ENCODE results near the gene HECA.

The HECA gene

DNA sequence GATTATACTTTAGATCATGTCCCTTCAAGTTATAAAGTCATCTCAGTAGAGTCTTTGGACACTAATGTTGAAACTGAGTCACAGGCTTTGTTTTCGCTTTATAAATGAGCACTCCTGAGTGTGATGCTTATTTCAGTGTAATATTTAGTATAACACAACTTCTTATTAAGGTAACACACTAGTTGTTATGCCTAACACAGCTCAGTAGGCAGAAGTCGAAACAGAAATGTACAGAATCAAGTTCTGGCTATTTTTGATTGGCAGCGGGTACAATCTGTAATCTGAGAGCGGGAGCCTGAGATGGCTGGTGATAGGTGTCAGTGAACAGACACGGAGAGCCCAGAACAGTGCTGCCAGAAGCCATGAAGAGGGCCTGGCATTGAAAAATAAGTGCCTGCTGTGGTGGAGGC, 11.4 kb downstream of the HECA start:
- H3K27me3 ChIP-seq (ENCODE audit: control insufficient read depth in 2 of 2, insufficient read depth in 2 of 2, low read length in 2 of 2): no peaks in the 10 kb centered on the region
- H3K9ac ChIP-seq (ENCODE audit: low read depth in 1 of 2, low read length in 2 of 2): no peak overlapping the region
- H3K27ac ChIP-seq (ENCODE audit: low read depth in 2 of 2, low read length in 2 of 2): no peak overlapping the region
- H3K4me1 ChIP-seq (ENCODE audit: control insufficient read depth in 2 of 2, insufficient read depth in 2 of 2, low read length in 2 of 2): peaks cover 11 to 29% of the 10 kb centered on the region in 2 donors
- no peaks in the 10 kb centered on the region for H3K36me3 ChIP-seq (ENCODE audit: control insufficient read depth in 2 of 2, insufficient read depth in 2 of 2, low read length in 2 of 2)
- no peak overlapping the region for H3K4me3 ChIP-seq (ENCODE audit: low read length in 2 of 2)
- no peaks in the 10 kb centered on the region for H3K9me3 ChIP-seq (ENCODE audit: control insufficient read depth in 2 of 2, low read length in 2 of 2)

DNA sequence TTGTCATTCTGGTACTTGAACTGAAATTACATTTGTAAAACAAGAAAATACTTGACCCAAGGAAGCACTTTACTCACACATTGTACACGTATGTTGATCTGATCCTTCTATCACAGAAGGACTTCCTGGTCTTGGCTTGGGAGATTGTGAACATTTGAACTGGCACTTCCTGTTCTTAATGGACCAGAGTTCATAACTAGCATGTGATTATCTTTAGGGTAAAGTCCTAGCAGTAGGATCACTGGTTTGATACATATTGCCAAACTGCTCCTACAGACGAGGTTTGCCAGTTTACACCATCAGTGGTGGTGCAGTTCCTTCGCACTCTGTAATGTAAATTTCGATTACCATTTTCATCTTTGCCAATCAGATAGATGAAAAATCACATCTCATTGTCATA, 12.7 kb downstream of the HECA start:
- Histone ChIP-seq H3K4me3 (ENCODE audit: low read length in 2 of 2) (no peak overlapping the region), H3K9me3 (ENCODE audit: control insufficient read depth in 2 of 2, low read length in 2 of 2) (no peaks in the 10 kb centered on the region), H3K27me3 (ENCODE audit: control insufficient read depth in 2 of 2, insufficient read depth in 2 of 2, low read length in 2 of 2) (no peaks in the 10 kb centered on the region), H3K27ac (ENCODE audit: low read depth in 2 of 2, low read length in 2 of 2) (peak overlapping the region; percentile 73 to 74), H3K4me1 (ENCODE audit: control insufficient read depth in 2 of 2, insufficient read depth in 2 of 2, low read length in 2 of 2) (peaks cover 16 to 39% of the 10 kb centered on the region in 2 donors), H3K9ac (ENCODE audit: low read depth in 1 of 2, low read length in 2 of 2) (peak overlapping the region in 1 of 2 donors; percentile 19), H3K36me3 (ENCODE audit: control insufficient read depth in 2 of 2, insufficient read depth in 2 of 2, low read length in 2 of 2) (no peaks in the 10 kb centered on the region)

DNA sequence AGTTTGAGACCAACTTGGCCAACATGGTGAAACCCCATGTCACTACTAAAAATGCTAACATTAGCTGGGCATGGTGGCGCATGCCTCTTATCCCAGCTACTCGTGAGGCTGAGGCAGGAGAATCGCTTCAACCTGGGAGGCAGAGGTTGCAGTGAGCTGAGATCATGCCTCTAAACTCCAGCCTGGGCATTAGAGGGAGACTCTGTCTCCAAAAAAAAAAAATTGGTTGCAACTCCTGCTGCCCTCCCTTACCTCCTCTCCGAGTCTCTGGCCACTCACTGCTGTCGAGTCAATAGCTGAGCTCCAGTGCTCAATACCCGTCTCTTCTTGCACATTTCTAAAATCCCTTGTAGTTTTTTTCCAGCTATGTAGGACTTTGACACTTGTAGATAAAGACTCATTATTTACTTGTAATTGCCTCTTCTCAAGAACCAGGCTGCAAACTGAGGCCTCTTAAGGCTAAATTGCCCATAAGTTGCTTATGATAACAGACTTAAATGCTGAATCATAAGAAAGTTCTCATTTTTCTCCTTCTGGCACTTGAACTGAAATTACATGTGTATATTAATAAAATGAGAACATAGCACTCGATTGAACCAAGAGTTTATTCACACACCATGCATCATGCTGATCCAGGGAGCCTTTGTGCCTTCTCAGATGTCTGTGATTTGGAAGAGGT, 13.8 kb downstream of the HECA start:
- Histone ChIP-seq H3K9me3 (ENCODE audit: control insufficient read depth in 2 of 2, low read length in 2 of 2) (no peaks in the 10 kb centered on the region), H3K27me3 (ENCODE audit: control insufficient read depth in 2 of 2, insufficient read depth in 2 of 2, low read length in 2 of 2) (no peaks in the 10 kb centered on the region), H3K36me3 (ENCODE audit: control insufficient read depth in 2 of 2, insufficient read depth in 2 of 2, low read length in 2 of 2) (no peaks in the 10 kb centered on the region), H3K4me3 (ENCODE audit: low read length in 2 of 2) (no peak overlapping the region), H3K4me1 (ENCODE audit: control insufficient read depth in 2 of 2, insufficient read depth in 2 of 2, low read length in 2 of 2) (peaks cover 19 to 39% of the 10 kb centered on the region in 2 donors), H3K9ac (ENCODE audit: low read depth in 1 of 2, low read length in 2 of 2) (no peak overlapping the region), H3K27ac (ENCODE audit: low read depth in 2 of 2, low read length in 2 of 2) (peak overlapping the region; percentile 3 to 9)

DNA sequence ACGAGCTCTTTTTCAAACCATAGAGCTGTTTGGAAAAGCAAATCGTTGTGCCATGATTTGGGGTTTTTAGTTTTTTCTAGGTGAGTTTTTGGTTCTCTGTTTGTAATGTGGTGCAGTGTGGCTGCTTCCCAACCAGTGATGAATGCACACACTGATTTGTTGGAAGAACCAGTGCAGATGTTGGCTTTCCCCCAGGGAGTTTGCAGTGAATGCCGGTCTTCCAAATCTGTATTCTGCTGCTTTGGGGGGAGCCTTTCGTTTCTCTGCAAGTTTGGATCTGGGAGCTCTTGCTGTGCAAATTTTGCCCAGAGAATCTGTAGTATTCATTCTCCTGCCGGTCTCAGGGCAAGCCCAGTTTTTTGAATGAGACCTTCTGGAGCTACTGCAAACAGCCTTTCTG, 14.5 kb downstream of the HECA start:
- Histone ChIP-seq H3K27ac (ENCODE audit: low read depth in 2 of 2, low read length in 2 of 2) (peak overlapping the region in 1 of 2 donors; percentile 3), H3K27me3 (ENCODE audit: control insufficient read depth in 2 of 2, insufficient read depth in 2 of 2, low read length in 2 of 2) (no peaks in the 10 kb centered on the region), H3K36me3 (ENCODE audit: control insufficient read depth in 2 of 2, insufficient read depth in 2 of 2, low read length in 2 of 2) (no peaks in the 10 kb centered on the region), H3K9me3 (ENCODE audit: control insufficient read depth in 2 of 2, low read length in 2 of 2) (no peaks in the 10 kb centered on the region), H3K4me3 (ENCODE audit: low read length in 2 of 2) (peak overlapping the region in 1 of 2 donors; percentile 3), H3K9ac (ENCODE audit: low read depth in 1 of 2, low read length in 2 of 2) (no peak overlapping the region), H3K4me1 (ENCODE audit: control insufficient read depth in 2 of 2, insufficient read depth in 2 of 2, low read length in 2 of 2) (peaks cover 19 to 42% of the 10 kb centered on the region in 2 donors)

DNA sequence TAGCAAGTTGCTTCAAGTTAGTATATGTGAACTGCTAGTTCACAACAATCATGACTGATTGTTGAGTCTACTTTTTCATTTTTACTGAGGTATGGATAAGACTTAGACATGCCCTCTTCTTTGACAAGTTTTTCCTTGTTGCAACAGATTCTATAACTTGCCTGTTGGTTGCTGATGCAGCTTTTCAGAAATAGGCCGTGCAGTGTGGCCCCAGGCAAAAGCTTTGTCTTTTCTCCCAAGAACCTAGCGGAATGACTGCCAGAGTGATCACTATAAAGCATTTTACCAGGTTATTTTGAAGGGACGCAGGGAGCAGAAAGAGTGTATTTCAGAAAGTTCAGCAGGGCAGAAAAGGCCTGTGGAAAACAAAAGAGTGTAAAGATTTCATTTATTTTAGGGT, 16.0 kb downstream of the HECA start:
- no peak overlapping the region for H3K27ac ChIP-seq (ENCODE audit: low read depth in 2 of 2, low read length in 2 of 2)
- no peaks in the 10 kb centered on the region for H3K9me3 ChIP-seq (ENCODE audit: control insufficient read depth in 2 of 2, low read length in 2 of 2)
- H3K4me1 ChIP-seq (ENCODE audit: control insufficient read depth in 2 of 2, insufficient read depth in 2 of 2, low read length in 2 of 2): peaks cover 19 to 42% of the 10 kb centered on the region in 2 donors
- no peaks in the 10 kb centered on the region for H3K27me3 ChIP-seq (ENCODE audit: control insufficient read depth in 2 of 2, insufficient read depth in 2 of 2, low read length in 2 of 2)
- H3K4me3 ChIP-seq (ENCODE audit: low read length in 2 of 2): no peak overlapping the region
- no peak overlapping the region for H3K9ac ChIP-seq (ENCODE audit: low read depth in 1 of 2, low read length in 2 of 2)
- H3K36me3 ChIP-seq (ENCODE audit: control insufficient read depth in 2 of 2, insufficient read depth in 2 of 2, low read length in 2 of 2): no peaks in the 10 kb centered on the region

DNA sequence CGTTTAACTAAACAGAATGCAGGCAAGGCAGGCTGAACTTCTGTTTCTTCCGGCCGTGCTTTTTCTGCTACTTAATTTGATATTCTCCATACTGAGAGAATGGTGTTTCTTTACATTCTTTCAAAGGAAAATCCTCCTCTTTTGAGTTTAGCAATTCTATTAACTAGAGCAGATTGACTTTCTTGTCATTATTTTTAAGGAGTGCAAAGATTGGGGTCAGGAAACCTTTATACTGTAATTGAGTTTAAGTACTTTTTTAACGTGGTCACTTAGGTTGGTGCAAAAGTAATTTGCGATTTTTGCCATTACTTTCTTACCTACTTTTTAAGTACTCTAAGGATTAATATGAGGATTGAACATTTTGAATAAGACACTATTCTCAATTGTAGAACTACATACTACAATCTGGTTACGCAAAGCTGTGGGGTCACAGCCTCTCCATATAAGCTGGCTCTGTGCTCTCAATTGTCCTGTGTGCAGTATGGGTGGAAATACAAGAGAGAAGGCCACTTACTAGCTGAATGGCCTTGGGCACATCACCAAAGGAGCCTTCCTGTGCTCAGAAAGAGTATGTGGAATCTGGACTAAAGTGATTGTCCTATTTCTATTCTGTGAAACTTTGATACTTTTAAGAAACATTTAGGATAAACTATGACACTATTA, 16.7 kb downstream of the HECA start:
- Histone ChIP-seq H3K4me3 (ENCODE audit: low read length in 2 of 2) (no peak overlapping the region), H3K36me3 (ENCODE audit: control insufficient read depth in 2 of 2, insufficient read depth in 2 of 2, low read length in 2 of 2) (no peaks in the 10 kb centered on the region), H3K9ac (ENCODE audit: low read depth in 1 of 2, low read length in 2 of 2) (no peak overlapping the region), H3K27ac (ENCODE audit: low read depth in 2 of 2, low read length in 2 of 2) (no peak overlapping the region), H3K4me1 (ENCODE audit: control insufficient read depth in 2 of 2, insufficient read depth in 2 of 2, low read length in 2 of 2) (peaks cover 19 to 46% of the 10 kb centered on the region in 2 donors), H3K27me3 (ENCODE audit: control insufficient read depth in 2 of 2, insufficient read depth in 2 of 2, low read length in 2 of 2) (no peaks in the 10 kb centered on the region), H3K9me3 (ENCODE audit: control insufficient read depth in 2 of 2, low read length in 2 of 2) (no peaks in the 10 kb centered on the region)

DNA sequence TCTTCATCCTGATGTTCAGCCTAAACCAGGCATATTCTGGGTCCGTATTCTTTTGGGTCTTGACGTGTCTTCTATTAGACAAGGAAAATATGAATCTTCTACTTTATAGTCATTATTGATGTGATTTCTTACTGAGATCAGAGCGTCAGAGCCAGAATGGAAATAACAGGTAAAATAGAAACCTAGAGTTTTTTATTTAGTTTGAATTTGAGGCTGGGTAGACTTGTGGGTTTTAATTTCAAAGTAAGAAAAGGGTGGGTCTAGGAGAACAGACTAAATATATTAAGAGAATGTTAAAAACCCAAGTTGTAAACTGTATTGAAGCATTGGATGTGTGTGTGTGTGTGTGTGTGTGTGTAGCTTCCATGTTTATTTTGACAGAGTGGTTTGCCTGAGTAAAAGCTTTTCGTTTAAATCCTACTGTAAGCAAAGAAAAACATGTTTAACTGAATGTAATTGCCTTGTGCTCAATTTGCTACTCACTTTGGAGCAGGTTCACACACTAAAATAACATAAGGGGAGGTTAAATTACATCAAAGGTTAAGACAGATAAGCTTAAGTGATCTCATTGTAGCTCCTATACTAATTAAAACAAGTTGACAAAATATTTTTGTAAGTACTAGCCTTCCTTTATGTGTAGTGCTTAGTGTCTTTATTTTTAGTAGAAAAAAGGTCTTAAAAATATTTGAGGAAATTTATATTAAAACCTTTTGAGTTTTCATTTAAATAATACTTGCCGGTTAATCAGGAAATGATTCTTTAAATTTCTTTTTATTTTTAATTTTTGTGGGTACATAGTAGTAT, 17.4 kb downstream of the HECA start:
- Histone ChIP-seq H3K36me3 (ENCODE audit: control insufficient read depth in 2 of 2, insufficient read depth in 2 of 2, low read length in 2 of 2) (no peaks in the 10 kb centered on the region), H3K9ac (ENCODE audit: low read depth in 1 of 2, low read length in 2 of 2) (no peak overlapping the region), H3K9me3 (ENCODE audit: control insufficient read depth in 2 of 2, low read length in 2 of 2) (no peaks in the 10 kb centered on the region), H3K27me3 (ENCODE audit: control insufficient read depth in 2 of 2, insufficient read depth in 2 of 2, low read length in 2 of 2) (no peaks in the 10 kb centered on the region), H3K4me1 (ENCODE audit: control insufficient read depth in 2 of 2, insufficient read depth in 2 of 2, low read length in 2 of 2) (peaks cover 20 to 43% of the 10 kb centered on the region in 2 donors), H3K27ac (ENCODE audit: low read depth in 2 of 2, low read length in 2 of 2) (no peak overlapping the region), H3K4me3 (ENCODE audit: low read length in 2 of 2) (no peak overlapping the region)

DNA sequence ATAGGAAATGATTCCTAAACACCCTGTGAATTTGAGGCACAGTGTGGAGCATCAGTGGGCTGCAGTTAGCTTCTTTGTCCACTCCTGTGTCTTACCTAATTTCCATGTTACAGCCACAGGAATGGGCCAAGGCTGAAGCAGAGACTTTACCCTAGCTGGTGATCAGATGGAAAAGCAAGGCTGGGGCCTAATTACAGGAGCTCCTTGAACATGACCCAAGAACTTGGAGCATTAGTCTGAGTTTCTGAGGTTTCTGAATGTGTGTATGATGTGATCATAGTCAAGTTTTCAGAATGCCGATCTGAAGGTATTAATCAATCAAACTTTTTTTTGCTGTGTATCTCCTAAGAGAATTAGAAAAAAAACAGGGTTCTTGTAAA, 18.0 kb downstream of the HECA start:
- H3K4me3 ChIP-seq (ENCODE audit: low read length in 2 of 2): no peak overlapping the region
- H3K9me3 ChIP-seq (ENCODE audit: control insufficient read depth in 2 of 2, low read length in 2 of 2): no peaks in the 10 kb centered on the region
- H3K27ac ChIP-seq (ENCODE audit: low read depth in 2 of 2, low read length in 2 of 2): no peak overlapping the region
- no peak overlapping the region for H3K9ac ChIP-seq (ENCODE audit: low read depth in 1 of 2, low read length in 2 of 2)
- H3K4me1 ChIP-seq (ENCODE audit: control insufficient read depth in 2 of 2, insufficient read depth in 2 of 2, low read length in 2 of 2): peaks cover 23 to 43% of the 10 kb centered on the region in 2 donors
- no peaks in the 10 kb centered on the region for H3K27me3 ChIP-seq (ENCODE audit: control insufficient read depth in 2 of 2, insufficient read depth in 2 of 2, low read length in 2 of 2)
- no peaks in the 10 kb centered on the region for H3K36me3 ChIP-seq (ENCODE audit: control insufficient read depth in 2 of 2, insufficient read depth in 2 of 2, low read length in 2 of 2)

DNA sequence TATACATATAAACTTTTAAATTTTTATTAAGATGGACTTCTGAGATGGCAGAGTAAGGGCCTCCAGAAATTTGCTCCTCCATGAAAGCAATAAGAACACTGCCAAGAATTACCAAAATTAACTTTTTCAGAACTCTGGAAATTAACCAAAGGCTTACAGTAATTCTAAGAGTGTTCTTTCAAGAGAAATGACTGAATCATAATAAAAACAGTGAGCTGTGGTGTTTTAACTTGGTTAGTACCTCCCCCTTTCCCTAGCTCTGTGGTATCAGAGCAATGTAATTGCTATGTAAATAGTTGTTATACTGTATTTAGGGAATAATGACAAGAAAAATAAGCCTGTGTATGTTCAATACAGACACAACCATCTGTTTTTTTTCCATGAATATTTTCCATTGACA, 19.0 kb downstream of the HECA start:
- H3K27ac ChIP-seq (ENCODE audit: low read depth in 2 of 2, low read length in 2 of 2): no peak overlapping the region
- H3K36me3 ChIP-seq (ENCODE audit: control insufficient read depth in 2 of 2, insufficient read depth in 2 of 2, low read length in 2 of 2): no peaks in the 10 kb centered on the region
- no peak overlapping the region for H3K9ac ChIP-seq (ENCODE audit: low read depth in 1 of 2, low read length in 2 of 2)
- peaks cover 17 to 34% of the 10 kb centered on the region in 2 donors for H3K4me1 ChIP-seq (ENCODE audit: control insufficient read depth in 2 of 2, insufficient read depth in 2 of 2, low read length in 2 of 2)
- H3K27me3 ChIP-seq (ENCODE audit: control insufficient read depth in 2 of 2, insufficient read depth in 2 of 2, low read length in 2 of 2): no peaks in the 10 kb centered on the region
- no peaks in the 10 kb centered on the region for H3K9me3 ChIP-seq (ENCODE audit: control insufficient read depth in 2 of 2, low read length in 2 of 2)
- H3K4me3 ChIP-seq (ENCODE audit: low read length in 2 of 2): no peak overlapping the region
